H1 (cell line): ENCODE measurements around the gene SLC15A1. TPM values are rescaled to one million over a fixed set of nuclear protein-coding genes. Genes with fewer than 3 reads are reported as not detected.

Experiments used
- BCL11A ChIP-seq, 2 experiments: IDR thresholded peaks; one replicate each; pipeline ENCODE4 v1.6.1; 2011; ENCODE audit warnings: low read depth in 2 of 2, low read length in 2 of 2, mild to moderate bottlenecking in 2 of 2
- CBX8 ChIP-seq: fragments of 300-800, 300-1000 bp; sonication (generic); IDR thresholded peaks from 2 replicates; pipeline ENCODE4 v1.7.1; 2016; ENCODE audit warnings: low read depth, low read length, borderline replicate concordance
- CEBPB ChIP-seq: IDR thresholded peaks from 2 replicates; pipeline ENCODE4 v1.6.1; 2012; ENCODE audit warnings: low read depth, low read length
- EGR1 ChIP-seq: IDR thresholded peaks from 2 replicates; pipeline ENCODE4 v1.6.1; 2011; ENCODE audit warnings: low read depth, low read length, borderline replicate concordance
- SRF ChIP-seq: IDR thresholded peaks from 2 replicates; pipeline ENCODE4 v1.6.1; 2011; ENCODE audit warnings: mild to moderate bottlenecking, low read depth, low read length, moderate library complexity
- YY1 ChIP-seq: IDR thresholded peaks from 2 replicates; pipeline ENCODE4 v1.6.1; 2011; ENCODE audit warnings: low read depth, mild to moderate bottlenecking, low read length
- polyA plus RNA-seq, 7 experiments: library from polyadenylated mRNA; depleted of rRNA in 3 of 7; stranded (reverse) in 5 of 7; unstranded in 2 of 7; fragments of >200 nt in 5 of 7; fragments of 200-250 nt in 2 of 7; gene quantifications; 1 replicate in 5 of 7; 2 replicates in 1 of 7; 4 replicates in 1 of 7; pipeline versions ENCODE4 v1.2.1 to v1.2.3, GENCODE V29; 2011 to 2013; ENCODE audit warnings: missing spikeins in 2 of 7, mixed read lengths in 2 of 7
- total RNA-seq: library from RNA; stranded (reverse); fragmentation: NEBNext Ultra II Directional; extraction: Animal tissue kit (Norgen Biotek cat#: 25700); gene quantifications from 2 replicates; pipeline ENCODE4 v1.2.1, GENCODE V29; 2021
- TF ChIP-seq, protein P1 (sequence below): IDR thresholded peaks from 2 replicates; pipeline ENCODE4 v1.6.1; 2012; ENCODE audit warnings: inconsistent platforms

Gene SLC15A1
- total and polyA plus RNA-seq, 2 of the 8 experiments (the other 6 are each of a cell fraction or from before 2014, with no cell fraction given): 1.3 to 2.4 TPM

DNA sequence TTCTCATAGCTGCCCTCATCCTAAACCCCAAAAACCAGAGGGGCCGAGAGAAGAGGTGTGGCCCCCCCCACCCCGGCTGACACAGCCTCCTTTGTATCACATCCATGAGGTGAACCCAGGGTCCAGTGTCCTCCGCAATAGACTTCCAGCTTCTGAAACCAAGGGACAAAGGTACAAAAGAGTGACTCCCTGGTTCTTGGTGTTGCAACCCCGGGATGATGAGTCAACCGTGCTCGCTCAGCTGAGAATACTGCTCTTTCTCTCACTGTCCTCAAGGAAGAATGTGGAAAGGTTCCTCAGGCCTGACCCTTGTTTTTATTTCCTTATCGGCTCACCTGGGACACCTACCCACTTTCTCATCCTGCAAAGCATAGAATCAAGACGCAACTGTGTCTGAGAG, 5.5 kb downstream of the SLC15A1 start (continued):
- TF ChIP-seq, protein P1, sequence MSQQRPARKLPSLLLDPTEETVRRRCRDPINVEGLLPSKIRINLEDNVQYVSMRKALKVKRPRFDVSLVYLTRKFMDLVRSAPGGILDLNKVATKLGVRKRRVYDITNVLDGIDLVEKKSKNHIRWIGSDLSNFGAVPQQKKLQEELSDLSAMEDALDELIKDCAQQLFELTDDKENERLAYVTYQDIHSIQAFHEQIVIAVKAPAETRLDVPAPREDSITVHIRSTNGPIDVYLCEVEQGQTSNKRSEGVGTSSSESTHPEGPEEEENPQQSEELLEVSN: no peak
- TF ChIP-seq YY1: no peak
- no peak for TF ChIP-seq CEBPB
- no peak for TF ChIP-seq EGR1
- TF ChIP-seq CBX8: no peak
- TF ChIP-seq SRF: no peak
- TF ChIP-seq BCL11A (IDR thresholded peaks at IDR 0.05; ENCODE audit: low read depth in 2 of 2, low read length in 2 of 2): no peak
- TF ChIP-seq, all 59 proteins: peak for 0
